Ishikawa (cell line): Measurements from ENCODE around the gene SLC29A1.

ENCODE experiments used
- CEBPB ChIP-seq: IDR thresholded peaks from 2 replicates; pipeline ENCODE4 v1.6.1; 2012
- CREB1 ChIP-seq: IDR thresholded peaks from 2 replicates; pipeline ENCODE4 v1.6.1; 2012; ENCODE audit warnings: low read depth
- EGR1 ChIP-seq: IDR thresholded peaks from 2 replicates; pipeline ENCODE4 v1.6.1; 2012
- EP300 ChIP-seq: IDR thresholded peaks from 2 replicates; pipeline ENCODE4 v1.6.1; 2012; ENCODE audit warnings: borderline replicate concordance
- FOXM1 ChIP-seq: IDR thresholded peaks from 2 replicates; pipeline ENCODE4 v1.6.1; 2012; ENCODE audit warnings: low read depth, borderline replicate concordance
- MAX ChIP-seq: IDR thresholded peaks from 2 replicates; pipeline ENCODE4 v1.6.1; 2012
- NFIC ChIP-seq: IDR thresholded peaks from 2 replicates; pipeline ENCODE4 v1.6.1; 2012
- RAD21 ChIP-seq: IDR thresholded peaks from 2 replicates; pipeline ENCODE4 v1.6.1; 2012; ENCODE audit warnings: low read depth
- REST ChIP-seq: IDR thresholded peaks from 2 replicates; pipeline ENCODE4 v1.6.1; 2012; ENCODE audit warnings: low read depth, mild to moderate bottlenecking
- TAF1 ChIP-seq: IDR thresholded peaks from 2 replicates; pipeline ENCODE4 v1.6.1; 2012; ENCODE audit warnings: low read depth, mild to moderate bottlenecking
- TCF12 ChIP-seq: IDR thresholded peaks from 2 replicates; pipeline ENCODE4 v1.6.1; 2012; ENCODE audit warnings: low read depth
- TEAD4 ChIP-seq: IDR thresholded peaks from 2 replicates; pipeline ENCODE4 v1.6.1; 2012
- USF1 ChIP-seq: IDR thresholded peaks from 2 replicates; pipeline ENCODE4 v1.6.1; 2012
- YY1 ChIP-seq: IDR thresholded peaks from 2 replicates; pipeline ENCODE4 v1.6.1; 2012; ENCODE audit warnings: low read depth
- ZBTB7A ChIP-seq: IDR thresholded peaks from 2 replicates; pipeline ENCODE4 v1.6.1; 2012; ENCODE audit warnings: low read depth

The SLC29A1 gene

GRCh38 chr6:44234101-44235025 is 11.0 kb downstream of the SLC29A1 start:
- TF ChIP-seq TCF12 (no peak; the same call in 1 of the 2 replicates), TEAD4 (peak; percentile 70), EP300 (no peak), RAD21 (peak; percentile 68), CEBPB (no peak), TAF1 (no peak), ZBTB7A (0 out of 2 replicates have a peak, but pooled peaks have one; percentile 48), REST (no peak), FOXM1 (no peak), CREB1 (no peak)

- TF ChIP-seq TEAD4 = no peak
- TF ChIP-seq MAX = no peak
- no peak for TF ChIP-seq NFIC
- no peak for TF ChIP-seq RAD21
- no peak for TF ChIP-seq CREB1
- no peak for TF ChIP-seq USF1
- no peak for TF ChIP-seq TCF12
- TF ChIP-seq TAF1 = no peak
- TF ChIP-seq ZBTB7A = no peak
Measured at GRCh38 chr6:44235269-44235668, 11.9 kb downstream of the SLC29A1 start.

GRCh38 chr6:44235891-44236516 is 12.6 kb downstream of the SLC29A1 start:
- TF ChIP-seq TEAD4 (no peak), MAX (no peak), CREB1 (no peak), TCF12 (no peak), RAD21 (no peak), FOXM1 (no peak), USF1 (no peak), EGR1 (no peak), TAF1 (no peak), CEBPB (no peak), NFIC (no peak), YY1 (no peak), REST (no peak), ZBTB7A (no peak), EP300 (no peak)

GRCh38 chr6:44237021-44237812 is 13.8 kb downstream of the SLC29A1 start:
- TF ChIP-seq NFIC (peak; percentile 58; the same call in 1 of the 2 replicates), REST (no peak), FOXM1 (no peak), TAF1 (no peak), ZBTB7A (no peak), EP300 (no peak)
